ENCODE results near the gene FPR2. TPM values are rescaled to one million over a fixed set of nuclear protein-coding genes. Genes with fewer than 3 reads are reported as not detected.

Gene FPR2, protein sequence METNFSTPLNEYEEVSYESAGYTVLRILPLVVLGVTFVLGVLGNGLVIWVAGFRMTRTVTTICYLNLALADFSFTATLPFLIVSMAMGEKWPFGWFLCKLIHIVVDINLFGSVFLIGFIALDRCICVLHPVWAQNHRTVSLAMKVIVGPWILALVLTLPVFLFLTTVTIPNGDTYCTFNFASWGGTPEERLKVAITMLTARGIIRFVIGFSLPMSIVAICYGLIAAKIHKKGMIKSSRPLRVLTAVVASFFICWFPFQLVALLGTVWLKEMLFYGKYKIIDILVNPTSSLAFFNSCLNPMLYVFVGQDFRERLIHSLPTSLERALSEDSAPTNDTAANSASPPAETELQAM
- total RNA-seq: 0.44 TPM in 1 of 2 replicates, not detected in the other

DNA sequence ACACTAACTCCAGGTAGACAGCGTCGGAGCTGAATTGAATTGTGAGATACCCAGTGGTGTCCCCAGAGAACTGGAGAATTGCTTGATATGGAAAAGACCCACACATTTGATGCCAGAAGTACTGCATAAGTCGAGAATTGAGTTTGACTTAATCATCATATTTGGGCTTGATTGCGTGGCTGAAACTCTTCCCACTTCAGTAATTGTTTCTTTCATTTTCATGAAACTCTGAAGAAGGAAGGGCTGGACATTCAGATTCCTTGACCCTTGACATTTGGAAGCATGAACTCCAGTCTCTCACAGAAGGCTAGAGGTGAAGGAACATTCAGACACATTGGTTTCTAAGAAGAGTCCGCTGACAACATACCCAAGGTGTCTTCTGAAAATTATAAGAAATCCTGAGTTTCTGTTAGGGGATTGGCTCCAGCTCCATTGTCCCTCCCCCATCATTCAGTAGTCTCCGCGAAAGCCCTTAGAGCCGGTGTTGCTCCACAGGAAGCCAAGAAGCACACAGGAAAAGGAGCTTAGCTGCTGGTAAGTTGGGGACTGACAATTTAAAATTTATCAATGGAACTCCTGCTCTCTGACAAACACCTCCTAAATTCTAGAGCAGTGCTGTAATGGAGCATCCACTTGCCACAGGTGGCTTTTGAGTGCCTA, at the start of gene FPR2:
TSS of gene FPR2 (plus strand) at position 484 of the 660 bp plus-strand sequence. CDS start 7,479 bp downstream, outside the sequence.

DNA sequence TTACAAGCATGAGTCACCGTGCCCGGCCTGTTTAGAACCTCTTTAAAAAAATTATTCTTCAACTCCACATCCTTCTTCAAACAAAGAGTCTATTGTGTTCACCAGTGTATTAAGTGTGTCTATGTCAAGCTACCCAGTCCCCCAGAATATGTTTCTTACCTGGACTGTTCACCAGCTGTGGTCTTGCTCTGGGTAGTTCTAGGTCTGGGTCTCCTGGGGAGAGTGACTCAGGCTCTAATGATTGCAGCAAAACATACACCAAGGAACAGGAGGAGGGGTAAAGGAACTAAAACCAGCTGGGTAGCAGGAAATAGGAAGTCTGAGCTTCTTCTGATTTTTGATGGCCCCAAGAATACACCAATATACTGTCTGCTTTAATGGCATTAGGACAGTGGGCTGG, 9.3 kb upstream of the FPR2 start, which contains the start of gene FPR1:
TSS of gene FPR1 (minus strand) at position 224 of the 400 bp plus-strand sequence. CDS start 4,884 bp downstream, outside the sequence.

DNA sequence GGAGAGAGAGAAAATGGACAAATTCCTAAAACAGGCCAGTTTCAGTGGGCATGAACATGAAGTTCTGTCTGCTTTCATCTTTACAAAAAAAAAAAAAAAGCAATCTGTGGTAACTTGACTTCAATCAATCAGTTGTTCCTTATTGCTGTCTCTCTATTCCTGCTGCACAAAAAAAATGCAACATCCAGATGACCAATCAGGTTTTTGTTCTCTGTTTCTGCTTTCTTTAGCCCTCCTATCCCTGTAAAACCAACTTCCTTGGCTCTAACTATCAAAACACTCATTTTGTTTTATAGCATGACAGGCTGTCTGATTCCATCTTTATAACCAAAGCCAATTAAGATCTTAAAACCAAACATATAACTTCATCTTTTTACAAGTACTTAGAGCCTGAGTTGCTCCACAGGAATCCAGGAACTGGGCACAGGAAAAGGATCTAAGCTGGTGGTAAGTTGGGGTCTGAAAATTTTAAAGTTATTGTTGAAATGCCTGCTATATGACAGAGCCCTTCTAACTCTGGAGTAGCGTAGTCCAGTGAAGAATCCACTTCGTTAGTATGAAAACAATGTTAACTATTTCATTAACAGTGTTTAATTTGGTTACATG, 34.0 kb downstream of the FPR2 start, which contains the start of gene FPR3:
TSS of gene FPR3 (plus strand) at position 273 of the 606 bp plus-strand sequence. CDS start 28,592 bp downstream, outside the sequence.

Other genes starting within 250 kb of the FPR2 start
- gene SIGLEC6, start 229.5 kb upstream of the FPR2 start, total RNA-seq: not detected in 2 replicates
- gene ZNF175, start 189.9 kb upstream of the FPR2 start, total RNA-seq: 4.3 and 6.6 TPM in 2 replicates
- not detected in 2 replicates for gene SIGLEC5, start 130.8 kb upstream of the FPR2 start, total RNA-seq
- gene SIGLEC14, start 114.4 kb upstream of the FPR2 start, total RNA-seq: not detected in 2 replicates
- gene SPACA6, start 67.8 kb upstream of the FPR2 start, total RNA-seq: 4.9 and 6.6 TPM in 2 replicates
- not detected in 2 replicates for gene HAS1, start 37.2 kb upstream of the FPR2 start, total RNA-seq
- gene FPR1, start 9.3 kb upstream of the FPR2 start, total RNA-seq: 0.44 TPM in 1 of 2 replicates, not detected in the other
- gene FPR3, start 34.0 kb downstream of the FPR2 start, total RNA-seq: 0.44 TPM in 1 of 2 replicates, not detected in the other
- 9.6 and 25.3 TPM in 2 replicates for gene ZNF577, start 126.8 kb downstream of the FPR2 start, total RNA-seq
- gene ZNF649, start 143.8 kb downstream of the FPR2 start, total RNA-seq: 3.0 and 6.8 TPM in 2 replicates
- 1.7 and 2.9 TPM in 2 replicates for gene ZNF613, start 166.3 kb downstream of the FPR2 start, total RNA-seq
- gene ZNF350, start 225.7 kb downstream of the FPR2 start, total RNA-seq: 7.3 and 8.5 TPM in 2 replicates
- 9.0 and 10.4 TPM in 2 replicates for gene ZNF615, start 247.0 kb downstream of the FPR2 start, total RNA-seq

All from cardiac ventricle fibroblast (primary cell).